SJCRH30 (cell line): Measurements from ENCODE around the gene EPB41L2. TPM values are rescaled to one million over a fixed set of nuclear protein-coding genes. Genes with fewer than 3 reads are reported as not detected.

Source experiments
- DNase-seq, 2 experiments: peaks; one replicate each; pipeline ENCODE4 v3.0.0-alpha.2; 2015 to 2020
- H3K27ac ChIP-seq: fragments of 250-450 bp; sonication (Bioruptor Pico); 2 replicates; pipeline ENCODE4 v1.5.1; 2020; ENCODE audit warnings: mild to moderate bottlenecking, moderate library complexity
- H3K27me3 ChIP-seq: fragments of 250-450 bp; sonication (Bioruptor Pico); 2 replicates; pipeline ENCODE4 v1.5.1; 2020; ENCODE audit warnings: mild to moderate bottlenecking, moderate library complexity
- H3K36me3 ChIP-seq: fragments of 250-450 bp; sonication (Bioruptor Pico); 2 replicates; pipeline ENCODE4 v1.5.1; 2020; ENCODE audit warnings: mild to moderate bottlenecking, moderate library complexity
- H3K4me1 ChIP-seq: fragments of 250-450 bp; sonication (Bioruptor Pico); 2 replicates; pipeline ENCODE4 v1.5.1; 2020; ENCODE audit warnings: mild to moderate bottlenecking, moderate library complexity
- H3K4me3 ChIP-seq: fragments of 250-450 bp; sonication (Bioruptor Pico); 2 replicates; pipeline ENCODE4 v1.5.1; 2020; ENCODE audit warnings: mild to moderate bottlenecking, moderate library complexity
- H3K9me3 ChIP-seq: fragments of 250-450 bp; sonication (Bioruptor Pico); replicated peaks from 2 replicates; pipeline ENCODE4 v1.5.1; 2020; ENCODE audit warnings: mild to moderate bottlenecking, moderate library complexity
- total RNA-seq: library from RNA; depleted of rRNA; stranded (reverse); fragments of >200 nt; shearing (Covaris generic); gene quantifications from 2 replicates; pipeline ENCODE4 v1.2.3, GENCODE V29; 2014

EPB41L2 gene
- total RNA-seq, 1 experiment from 2014 or later = 95.9 TPM

GRCh38 chr6:130975325-130975724 is 87.7 kb downstream of the EPB41L2 start:
- Histone ChIP-seq H3K36me3 (peaks cover 3% of the 10 kb centered on the region; the same call in 1 of the 2 replicates), H3K4me3 (no peak overlapping the region)
- no peak for DNase-seq

GRCh38 chr6:130973521-130974277 is 89.3 kb downstream of the EPB41L2 start:
- no peaks in the 10 kb centered on the region for H3K27me3 ChIP-seq
- no peak overlapping the region for H3K27ac ChIP-seq
- no peaks in the 10 kb centered on the region for H3K9me3 ChIP-seq
- no peak for DNase-seq
- H3K36me3 ChIP-seq = peaks cover 3% of the 10 kb centered on the region; the same call in 1 of the 2 replicates
- H3K4me3 ChIP-seq = no peak overlapping the region
- H3K4me1 ChIP-seq = no peaks in the 10 kb centered on the region

More at GRCh38 chr6:130975325-130975724, 87.7 kb downstream of the EPB41L2 start:
- Histone ChIP-seq H3K9me3 (no peaks in the 10 kb centered on the region; the same call in 1 of the 2 replicates), H3K27ac (no peak overlapping the region), H3K4me1 (no peaks in the 10 kb centered on the region), H3K27me3 (no peaks in the 10 kb centered on the region)

GRCh38 chr6:130971504-130971903 is 91.5 kb downstream of the EPB41L2 start:
- peaks cover 3% of the 10 kb centered on the region; the same call in 1 of the 2 replicates for H3K36me3 ChIP-seq
- H3K27ac ChIP-seq = no peak overlapping the region
- H3K4me1 ChIP-seq = no peaks in the 10 kb centered on the region; the same call in none of the 2 replicates
- no peak for DNase-seq
- H3K4me3 ChIP-seq = no peak overlapping the region
- H3K27me3 ChIP-seq = no peaks in the 10 kb centered on the region
- H3K9me3 ChIP-seq = no peaks in the 10 kb centered on the region

- no peaks in the 10 kb centered on the region for H3K27me3 ChIP-seq
- no peaks in the 10 kb centered on the region; the same call in none of the 2 replicates for H3K4me1 ChIP-seq
- no peak for DNase-seq
- no peak overlapping the region for H3K4me3 ChIP-seq
- peaks cover 3% of the 10 kb centered on the region; the same call in 1 of the 2 replicates for H3K36me3 ChIP-seq
- H3K27ac ChIP-seq = no peak overlapping the region
- H3K9me3 ChIP-seq = no peaks in the 10 kb centered on the region
Measured at GRCh38 chr6:130970839-130971410, 92.1 kb downstream of the EPB41L2 start.

GRCh38 chr6:130969791-130970491 is 93.1 kb downstream of the EPB41L2 start:
- peaks cover 3% of the 10 kb centered on the region; the same call in 1 of the 2 replicates for H3K36me3 ChIP-seq
- no peak overlapping the region for H3K27ac ChIP-seq
- H3K9me3 ChIP-seq = no peaks in the 10 kb centered on the region
- no peak overlapping the region for H3K4me3 ChIP-seq
- no peaks in the 10 kb centered on the region; the same call in none of the 2 replicates for H3K4me1 ChIP-seq
- no peak for DNase-seq
- H3K27me3 ChIP-seq = no peaks in the 10 kb centered on the region

GRCh38 chr6:130969166-130969565 is 93.9 kb downstream of the EPB41L2 start:
- no peaks in the 10 kb centered on the region; the same call in none of the 2 replicates for H3K4me1 ChIP-seq
- H3K36me3 ChIP-seq = peaks cover 3% of the 10 kb centered on the region; the same call in 1 of the 2 replicates
- no peaks in the 10 kb centered on the region for H3K27me3 ChIP-seq
- no peak overlapping the region for H3K4me3 ChIP-seq
- H3K9me3 ChIP-seq = no peaks in the 10 kb centered on the region
- H3K27ac ChIP-seq = no peak overlapping the region
- DNase-seq = no peak

GRCh38 chr6:130968476-130968875 is 94.6 kb downstream of the EPB41L2 start:
- Histone ChIP-seq H3K4me1 (no peaks in the 10 kb centered on the region; the same call in none of the 2 replicates), H3K27me3 (no peaks in the 10 kb centered on the region), H3K9me3 (no peaks in the 10 kb centered on the region), H3K27ac (no peak overlapping the region), H3K4me3 (no peak overlapping the region), H3K36me3 (peaks cover 3% of the 10 kb centered on the region; the same call in 1 of the 2 replicates)
- DNase-seq = no peak

- Histone ChIP-seq H3K36me3 (peaks cover 3% of the 10 kb centered on the region; the same call in 1 of the 2 replicates), H3K27me3 (no peaks in the 10 kb centered on the region), H3K27ac (no peak overlapping the region), H3K9me3 (no peaks in the 10 kb centered on the region), H3K4me1 (no peaks in the 10 kb centered on the region; the same call in none of the 2 replicates), H3K4me3 (no peak overlapping the region)
- DNase-seq = no peak
Measured at GRCh38 chr6:130967502-130968445, 95.3 kb downstream of the EPB41L2 start.

GRCh38 chr6:130966344-130966980 is 96.6 kb downstream of the EPB41L2 start:
- H3K36me3 ChIP-seq = no peaks in the 10 kb centered on the region
- H3K4me1 ChIP-seq = no peaks in the 10 kb centered on the region; the same call in none of the 2 replicates
- no peak overlapping the region for H3K27ac ChIP-seq
- H3K4me3 ChIP-seq = no peak overlapping the region
- H3K27me3 ChIP-seq = no peaks in the 10 kb centered on the region
- no peaks in the 10 kb centered on the region for H3K9me3 ChIP-seq
- no peak for DNase-seq

- Histone ChIP-seq H3K27ac (no peak overlapping the region), H3K9me3 (no peaks in the 10 kb centered on the region), H3K27me3 (no peaks in the 10 kb centered on the region), H3K4me1 (no peaks in the 10 kb centered on the region; the same call in none of the 2 replicates), H3K4me3 (no peak overlapping the region), H3K36me3 (no peaks in the 10 kb centered on the region)
- no peak for DNase-seq
Measured at GRCh38 chr6:130965656-130966055, 97.4 kb downstream of the EPB41L2 start.

GRCh38 chr6:130964808-130965604 is 98.0 kb downstream of the EPB41L2 start:
- no peaks in the 10 kb centered on the region for H3K9me3 ChIP-seq

GRCh38 chr6:130964289-130964688 is 98.8 kb downstream of the EPB41L2 start:
- DNase-seq = no peak
- H3K4me3 ChIP-seq = no peak overlapping the region
- no peaks in the 10 kb centered on the region for H3K9me3 ChIP-seq

More at GRCh38 chr6:130964808-130965604, 98.0 kb downstream of the EPB41L2 start:
- Histone ChIP-seq H3K27ac (no peak overlapping the region), H3K4me3 (no peak overlapping the region), H3K27me3 (no peaks in the 10 kb centered on the region), H3K36me3 (no peaks in the 10 kb centered on the region), H3K4me1 (peaks cover 2% of the 10 kb centered on the region)
- DNase-seq = no peak

GRCh38 chr6:130962966-130963365 is 100.1 kb downstream of the EPB41L2 start:
- Histone ChIP-seq H3K9me3 (no peaks in the 10 kb centered on the region), H3K27me3 (no peaks in the 10 kb centered on the region), H3K4me3 (no peak overlapping the region), H3K27ac (no peak overlapping the region), H3K4me1 (peaks cover 18% of the 10 kb centered on the region), H3K36me3 (no peaks in the 10 kb centered on the region)
- no peak for DNase-seq

More at GRCh38 chr6:130964289-130964688, 98.8 kb downstream of the EPB41L2 start:
- no peaks in the 10 kb centered on the region for H3K36me3 ChIP-seq
- H3K4me1 ChIP-seq = peaks cover 9% of the 10 kb centered on the region
- no peaks in the 10 kb centered on the region for H3K27me3 ChIP-seq
- H3K27ac ChIP-seq = no peak overlapping the region
